H1 (cell line): ENCODE data around the gene TFPI2. TPM values are rescaled to one million over a fixed set of nuclear protein-coding genes. Genes with fewer than 3 reads are reported as not detected.

Experiments
- RXRA ChIP-seq: IDR thresholded peaks from 2 replicates; pipeline ENCODE4 v1.6.1; 2011; ENCODE audit warnings: low read depth, mild to moderate bottlenecking, low read length, moderate library complexity; ENCODE audit not compliant: insufficient read depth
- polyA plus RNA-seq, 7 experiments: library from polyadenylated mRNA; depleted of rRNA in 3 of 7; stranded (reverse) in 5 of 7; unstranded in 2 of 7; fragments of >200 nt in 5 of 7; fragments of 200-250 nt in 2 of 7; gene quantifications; 1 replicate in 5 of 7; 2 replicates in 1 of 7; 4 replicates in 1 of 7; pipeline versions ENCODE4 v1.2.1 to v1.2.3, GENCODE V29; 2011 to 2013; ENCODE audit warnings: missing spikeins in 2 of 7, mixed read lengths in 2 of 7
- total RNA-seq: library from RNA; stranded (reverse); fragmentation: NEBNext Ultra II Directional; extraction: Animal tissue kit (Norgen Biotek cat#: 25700); gene quantifications from 2 replicates; pipeline ENCODE4 v1.2.1, GENCODE V29; 2021

TFPI2 gene
- total and polyA plus RNA-seq, 2 of the 8 experiments (the other 6 are each of a cell fraction or from before 2014, with no cell fraction given): 6.8 to 8.9 TPM

DNA sequence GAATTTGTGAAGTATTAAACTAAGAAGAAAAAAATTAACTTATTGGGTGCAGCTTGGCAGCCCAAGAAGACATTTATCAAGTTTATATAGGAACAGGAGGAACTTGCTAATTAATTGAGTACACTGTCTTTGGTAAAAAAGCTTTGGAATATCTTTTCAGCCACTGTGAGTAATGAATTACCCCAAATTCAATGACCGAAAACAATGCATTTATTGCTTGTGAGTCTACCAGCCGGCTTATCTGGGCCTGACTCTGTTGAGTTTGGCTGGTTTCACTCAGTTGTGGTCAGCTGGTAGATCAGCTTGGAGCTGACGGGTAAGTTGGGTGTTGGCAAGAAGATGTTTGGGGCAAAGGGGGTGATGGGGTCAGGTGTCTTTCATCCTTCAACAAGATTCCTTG, 42.6 kb upstream of the TFPI2 start (continued):
- TF ChIP-seq RXRA: no peak
